ENCODE data around the gene ASCL3. TPM values are rescaled to one million over a fixed set of nuclear protein-coding genes. Genes with fewer than 3 reads are reported as not detected.

The ASCL3 gene
- total RNA-seq, 2 experiments from 2014 or later, result not detected

- peak; percentile 75 for ATAC-seq
- Mint-ChIP-seq H3K4me1 (ENCODE audit: low read depth) (peaks cover 34% of the 10 kb centered on the region), H3K9me3 (no peaks in the 10 kb centered on the region), H3K27ac (peak overlapping the region; percentile 89), H3K4me3 (peak overlapping the region; percentile 94), H3K36me3 (ENCODE audit: low read depth) (no peaks in the 10 kb centered on the region), H3K27me3 (no peaks in the 10 kb centered on the region)
- ChIA-PET POLR2A (interaction anchor here (0.6 to 3.0 kb wide), 7 partner anchors 12 to 281 kb away, joined by 3 to 16 read pairs (median 3); partner anchors contain the start of genes RPL27A and TRIM66), CTCF (interaction anchor here (1.3 to 3.0 kb wide), 6 partner anchors 49 to 174 kb away, joined by 3 to 20 read pairs (median 4); no protein-coding TSS in a partner anchor)
- DNase-seq, result peak; percentile 85
- TF ChIP-seq, protein P1, sequence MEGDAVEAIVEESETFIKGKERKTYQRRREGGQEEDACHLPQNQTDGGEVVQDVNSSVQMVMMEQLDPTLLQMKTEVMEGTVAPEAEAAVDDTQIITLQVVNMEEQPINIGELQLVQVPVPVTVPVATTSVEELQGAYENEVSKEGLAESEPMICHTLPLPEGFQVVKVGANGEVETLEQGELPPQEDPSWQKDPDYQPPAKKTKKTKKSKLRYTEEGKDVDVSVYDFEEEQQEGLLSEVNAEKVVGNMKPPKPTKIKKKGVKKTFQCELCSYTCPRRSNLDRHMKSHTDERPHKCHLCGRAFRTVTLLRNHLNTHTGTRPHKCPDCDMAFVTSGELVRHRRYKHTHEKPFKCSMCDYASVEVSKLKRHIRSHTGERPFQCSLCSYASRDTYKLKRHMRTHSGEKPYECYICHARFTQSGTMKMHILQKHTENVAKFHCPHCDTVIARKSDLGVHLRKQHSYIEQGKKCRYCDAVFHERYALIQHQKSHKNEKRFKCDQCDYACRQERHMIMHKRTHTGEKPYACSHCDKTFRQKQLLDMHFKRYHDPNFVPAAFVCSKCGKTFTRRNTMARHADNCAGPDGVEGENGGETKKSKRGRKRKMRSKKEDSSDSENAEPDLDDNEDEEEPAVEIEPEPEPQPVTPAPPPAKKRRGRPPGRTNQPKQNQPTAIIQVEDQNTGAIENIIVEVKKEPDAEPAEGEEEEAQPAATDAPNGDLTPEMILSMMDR (IDR thresholded peaks at IDR 0.05), result no peak
- intact Hi-C loops (cut with micrococcal nuclease), result loop anchor here (5.0 kb wide), 2 partner anchors 51 to 276 kb away; partner anchors contain the start of gene AKIP1
These were observed 20.9 kb upstream of the ASCL3 start for GRCh38 chr11:8963569-8964323.

DNA sequence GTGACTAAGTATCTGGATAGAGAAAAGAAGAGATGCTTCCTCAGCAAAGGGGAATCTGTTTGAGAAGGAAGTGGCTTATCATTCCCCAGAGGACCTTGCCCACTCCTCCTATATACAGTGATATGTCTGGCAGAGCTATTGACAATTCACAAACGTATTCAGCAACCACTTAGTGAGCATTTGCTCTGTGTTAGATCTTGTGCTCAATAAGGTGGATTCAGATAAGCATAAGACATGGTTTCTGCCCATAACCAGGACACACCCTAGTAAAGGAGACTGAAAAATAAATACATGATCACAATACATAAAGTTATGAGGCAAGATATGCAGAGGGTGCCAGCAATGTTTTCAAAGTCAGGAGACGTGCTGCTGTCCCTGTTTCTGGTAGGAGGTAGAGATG is 20.0 kb upstream of the ASCL3 start:
- H3K4me3 Mint-ChIP-seq, result peak overlapping the region; percentile 94
- no peaks in the 10 kb centered on the region for H3K27me3 Mint-ChIP-seq
- no peaks in the 10 kb centered on the region for H3K9me3 Mint-ChIP-seq
- TF ChIP-seq, protein P1 (IDR thresholded peaks at IDR 0.05), result no peak
- DNase-seq, result no peak
- intact Hi-C loops (cut with micrococcal nuclease), result loop anchor here (5.0 kb wide), 2 partner anchors 51 to 276 kb away; partner anchors contain the start of gene AKIP1
- no peaks in the 10 kb centered on the region for H3K36me3 Mint-ChIP-seq (ENCODE audit: low read depth)
- ATAC-seq, result no peak
- peak overlapping the region; percentile 89 for H3K27ac Mint-ChIP-seq
- CTCF ChIA-PET, result interaction anchor here (1.3 to 3.0 kb wide), 5 partner anchors 48 to 175 kb away, joined by 3 to 20 read pairs (median 4); no protein-coding TSS in a partner anchor
- POLR2A ChIA-PET, result interaction anchor here (0.9 to 3.0 kb wide), 3 partner anchors 51 to 280 kb away, joined by 3 to 16 read pairs (median 6); partner anchors contain the start of genes RPL27A and TRIM66
- peaks cover 34% of the 10 kb centered on the region for H3K4me1 Mint-ChIP-seq (ENCODE audit: low read depth)

DNA sequence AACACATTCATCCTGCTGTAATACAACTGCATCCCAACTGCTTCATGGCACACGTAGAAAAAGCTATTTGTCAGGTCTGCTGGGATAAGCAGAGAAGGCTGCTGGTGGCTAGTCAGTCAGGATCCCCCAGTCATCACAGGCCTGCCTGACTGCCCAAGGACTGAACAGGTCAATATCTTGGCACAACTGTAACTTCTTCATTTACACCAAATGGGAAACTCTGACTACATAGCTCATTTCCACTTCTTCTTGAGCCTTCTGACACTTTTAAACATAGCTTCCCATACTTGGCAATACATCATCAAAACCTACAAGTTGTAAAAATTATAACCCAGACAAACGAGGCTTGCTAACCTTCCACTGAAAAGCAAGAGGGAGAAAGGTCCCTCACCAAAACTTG is 18.6 kb upstream of the ASCL3 start:
- CTCF ChIA-PET, result interaction anchor here (0.8 to 3.3 kb wide), 9 partner anchors 9 to 573 kb away, joined by 3 to 33 read pairs (median 3); partner anchors contain the start of gene AKIP1
- POLR2A ChIA-PET, result interaction anchor here (1.8 kb wide), 1 partner anchor 270 kb away, joined by 4 read pairs; no protein-coding TSS in a partner anchor
- H3K9me3 Mint-ChIP-seq, result no peaks in the 10 kb centered on the region
- H3K27me3 Mint-ChIP-seq, result no peaks in the 10 kb centered on the region
- H3K4me1 Mint-ChIP-seq (ENCODE audit: low read depth), result peaks cover 42% of the 10 kb centered on the region
- DNase-seq (no peak), ATAC-seq (no peak)
- H3K36me3 Mint-ChIP-seq (ENCODE audit: low read depth), result peaks cover 5% of the 10 kb centered on the region
- H3K27ac Mint-ChIP-seq, result no peak overlapping the region
- TF ChIP-seq, protein P1 (IDR thresholded peaks at IDR 0.05), result no peak
- intact Hi-C loops (cut with micrococcal nuclease), result loop anchor here (5.0 kb wide), 2 partner anchors 49 to 274 kb away; partner anchors contain the start of gene AKIP1
- H3K4me3 Mint-ChIP-seq, result no peak overlapping the region

DNA sequence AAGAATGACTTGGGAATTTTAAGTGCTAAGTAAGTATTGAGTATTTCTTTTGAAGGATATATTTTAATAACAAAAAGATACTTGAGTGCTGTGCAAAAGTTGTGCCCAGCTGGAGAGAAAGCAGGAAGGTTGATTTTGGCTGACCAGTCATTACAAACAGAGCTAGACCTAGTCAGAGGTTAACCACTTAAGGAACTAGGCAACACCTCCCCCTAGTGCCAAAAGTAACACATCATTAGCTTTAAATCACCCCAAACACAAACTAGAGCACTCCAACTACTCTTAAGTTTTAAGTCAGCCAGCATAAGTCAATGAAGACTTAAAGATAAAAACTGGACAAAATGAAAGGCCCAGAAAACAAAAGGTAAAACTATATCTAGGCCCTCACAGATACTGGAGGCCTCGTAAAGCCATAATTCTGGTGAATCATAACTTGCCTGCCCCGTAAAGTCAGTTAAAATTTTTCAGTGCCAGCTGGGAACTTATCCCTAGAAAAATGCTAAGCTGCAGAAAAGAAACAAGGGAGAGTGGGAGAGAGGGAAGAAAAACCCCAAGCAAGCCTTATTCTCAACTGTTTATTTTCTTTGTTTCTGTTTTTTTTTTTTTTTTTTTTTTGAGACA is 16.8 kb upstream of the ASCL3 start:
- ChIA-PET POLR2A (interaction anchor here (1.1 kb wide), 1 partner anchor 44 kb away, joined by 3 read pairs; no protein-coding TSS in a partner anchor), CTCF (interaction anchor here (0.6 to 3.3 kb wide), 34 partner anchors 10 to 767 kb away, joined by 3 to 43 read pairs (median 4); partner anchors contain the start of genes AKIP1, ASCL3, RPL27A and TRIM66)
- H3K27me3 Mint-ChIP-seq, result no peaks in the 10 kb centered on the region
- no peak overlapping the region for H3K27ac Mint-ChIP-seq
- peak; percentile 53 for DNase-seq
- TF ChIP-seq, protein P1 (IDR thresholded peaks at IDR 0.05), result peak; percentile 59
- H3K4me3 Mint-ChIP-seq, result no peak overlapping the region
- ATAC-seq, result peak; percentile 21
- no peaks in the 10 kb centered on the region for H3K9me3 Mint-ChIP-seq
- peaks cover 37% of the 10 kb centered on the region for H3K4me1 Mint-ChIP-seq (ENCODE audit: low read depth)
- peaks cover 11% of the 10 kb centered on the region for H3K36me3 Mint-ChIP-seq (ENCODE audit: low read depth)
- intact Hi-C loops (cut with micrococcal nuclease), result loop anchor here (5.0 kb wide), 2 partner anchors 47 to 272 kb away; partner anchors contain the start of gene AKIP1

Measured in activated CD8-positive, alpha-beta T cell treated with anti-CD3 and anti-CD28 coated beads for 36 hours (primary cell).